Progenitor cell of endocrine pancreas (in vitro differentiated cells): ENCODE results near the gene VSIG8. TPM values are rescaled to one million over a fixed set of nuclear protein-coding genes. Genes with fewer than 3 reads are reported as not detected.

Experiments
- DNase-seq: peaks from one replicate; pipeline ENCODE4 v3.0.0; 2021; ENCODE audit warnings: low spot score; ENCODE audit not compliant: unreplicated experiment
- H3K27ac Mint-ChIP-seq: 2 replicates; pipeline ENCODE4 v1.8.0; 2021; ENCODE audit warnings: mild to moderate bottlenecking, moderate library complexity, mixed read lengths
- H3K27me3 Mint-ChIP-seq: 2 replicates; pipeline ENCODE4 v1.8.0; 2021; ENCODE audit warnings: mixed read lengths
- H3K36me3 Mint-ChIP-seq: 2 replicates; pipeline ENCODE4 v1.8.0; 2022; ENCODE audit warnings: mixed read lengths; ENCODE audit not compliant: insufficient read depth
- H3K4me1 Mint-ChIP-seq: 2 replicates; pipeline ENCODE4 v1.8.0; 2021; ENCODE audit warnings: low read depth, mixed read lengths
- H3K4me3 Mint-ChIP-seq: 2 replicates; pipeline ENCODE4 v1.8.0; 2021; ENCODE audit warnings: low read depth, mild to moderate bottlenecking, moderate library complexity, mixed read lengths
- H3K9me3 Mint-ChIP-seq: 2 replicates; pipeline ENCODE4 v1.8.0; 2021; ENCODE audit warnings: low read depth, mixed read lengths
- CTCF ChIP-seq: fragments of 200-600 bp; sonication (generic); IDR thresholded peaks from one replicate; pipeline ENCODE4 v1.5.0; 2021; ENCODE audit warnings: antibody characterized with exemption, mild to moderate bottlenecking; ENCODE audit not compliant: unreplicated experiment
- total RNA-seq: library from RNA; stranded (reverse); gene quantifications from 2 replicates; pipeline ENCODE4 v1.2.1, GENCODE V29; 2021

The VSIG8 gene
- total RNA-seq, 1 donor from 2014 or later = not detected

- no peak for DNase-seq
- Mint-ChIP-seq H3K27me3 (peaks cover 71% of the 10 kb centered on the region), H3K4me3 (no peak overlapping the region), H3K36me3 (no peaks in the 10 kb centered on the region), H3K27ac (no peak overlapping the region), H3K4me1 (no peaks in the 10 kb centered on the region), H3K9me3 (no peaks in the 10 kb centered on the region)
- no peak for TF ChIP-seq CTCF
These were observed 19.0 kb downstream of the VSIG8 start for GRCh38 chr1:159843459-159843858.

- no peak for TF ChIP-seq CTCF
- no peaks in the 10 kb centered on the region for H3K36me3 Mint-ChIP-seq
- H3K27ac Mint-ChIP-seq = no peak overlapping the region
- no peak for DNase-seq
- peaks cover 67% of the 10 kb centered on the region for H3K27me3 Mint-ChIP-seq
- no peak overlapping the region for H3K4me3 Mint-ChIP-seq
- H3K9me3 Mint-ChIP-seq = no peaks in the 10 kb centered on the region
- peaks cover under 1% of the 10 kb centered on the region for H3K4me1 Mint-ChIP-seq
These were observed 20.7 kb downstream of the VSIG8 start for GRCh38 chr1:159841749-159842148.

GRCh38 chr1:159839116-159839849 lies 23.2 kb downstream of the VSIG8 start:
- Mint-ChIP-seq H3K9me3 (no peaks in the 10 kb centered on the region), H3K27me3 (peaks cover 71% of the 10 kb centered on the region), H3K27ac (no peak overlapping the region), H3K4me3 (no peak overlapping the region), H3K36me3 (no peaks in the 10 kb centered on the region), H3K4me1 (peaks cover 3% of the 10 kb centered on the region)
- no peak for DNase-seq
- TF ChIP-seq CTCF = no peak

- peaks cover 3% of the 10 kb centered on the region for H3K4me1 Mint-ChIP-seq
- H3K4me3 Mint-ChIP-seq = no peak overlapping the region
- no peaks in the 10 kb centered on the region for H3K9me3 Mint-ChIP-seq
- DNase-seq = no peak
- H3K27me3 Mint-ChIP-seq = peaks cover 68% of the 10 kb centered on the region
- TF ChIP-seq CTCF = no peak
- H3K36me3 Mint-ChIP-seq = no peaks in the 10 kb centered on the region
- H3K27ac Mint-ChIP-seq = no peak overlapping the region
These were observed 23.7 kb downstream of the VSIG8 start for GRCh38 chr1:159838715-159839114.

- DNase-seq = no peak
- TF ChIP-seq CTCF = peak; percentile 41
- Mint-ChIP-seq H3K9me3 (no peaks in the 10 kb centered on the region), H3K27ac (no peak overlapping the region), H3K4me3 (no peak overlapping the region), H3K27me3 (peaks cover 68% of the 10 kb centered on the region), H3K4me1 (peaks cover 13% of the 10 kb centered on the region), H3K36me3 (no peaks in the 10 kb centered on the region)
These were observed 26.5 kb downstream of the VSIG8 start for GRCh38 chr1:159835862-159836525.
